Mesothelial cell of epicardium (in vitro differentiated cells): ENCODE results near the gene RTEL1. TPM values are rescaled to one million over a fixed set of nuclear protein-coding genes. Genes with fewer than 3 reads are reported as not detected.
"Not testable (repeated sequence)": the region's sequence is repeated elsewhere in the genome, so short reads cannot be mapped to it uniquely, and the experiment has no call there.

Source experiments
- DNase-seq, 2 experiments: peaks; one replicate each; pipeline ENCODE4 v3.0.0; 2021; ENCODE audit warnings: low spot score in 2 of 2; ENCODE audit not compliant: unreplicated experiment in 2 of 2
- H3K27ac Mint-ChIP-seq: 2 replicates; pipeline ENCODE4 v1.8.0; 2021; ENCODE audit warnings: mixed read lengths
- H3K27me3 Mint-ChIP-seq: 2 replicates; pipeline ENCODE4 v1.8.0; 2021; ENCODE audit warnings: low read depth, mixed read lengths
- H3K36me3 Mint-ChIP-seq: 2 replicates; pipeline ENCODE4 v1.8.0; 2021; ENCODE audit warnings: mixed read lengths
- H3K4me1 Mint-ChIP-seq: 2 replicates; pipeline ENCODE4 v1.8.0; 2021; ENCODE audit warnings: mixed read lengths
- H3K4me3 Mint-ChIP-seq: 2 replicates; pipeline ENCODE4 v1.8.0; 2021; ENCODE audit warnings: mild to moderate bottlenecking, moderate library complexity, mixed read lengths
- H3K9me3 Mint-ChIP-seq: 2 replicates; pipeline ENCODE4 v1.8.0; 2021; ENCODE audit warnings: mixed read lengths
- CTCF ChIP-seq: fragments of 200-600 bp; sonication (generic); IDR thresholded peaks from one replicate; pipeline ENCODE4 v1.5.0; 2021; ENCODE audit warnings: antibody characterized with exemption; ENCODE audit not compliant: unreplicated experiment
- total RNA-seq: library from RNA; stranded (reverse); gene quantifications from 3 replicates; pipeline ENCODE4 v1.2.1, GENCODE V29; 2021

Gene RTEL1
- total RNA-seq, 1 donor from 2014 or later = 38.7 TPM

GRCh38 chr20:63633732-63634131 is 24.4 kb upstream of the RTEL1 start:
- no peaks in the 10 kb centered on the region for H3K27me3 Mint-ChIP-seq
- TF ChIP-seq CTCF = no peak
- no peaks in the 10 kb centered on the region for H3K36me3 Mint-ChIP-seq
- no peaks in the 10 kb centered on the region for H3K9me3 Mint-ChIP-seq
- DNase-seq = no peak
- H3K27ac Mint-ChIP-seq = no peak overlapping the region
- no peak overlapping the region for H3K4me3 Mint-ChIP-seq
- H3K4me1 Mint-ChIP-seq = peaks cover 7% of the 10 kb centered on the region

- DNase-seq = no peak
- no peak for TF ChIP-seq CTCF
- H3K27ac Mint-ChIP-seq = no peak overlapping the region
- no peaks in the 10 kb centered on the region for H3K36me3 Mint-ChIP-seq
- no peak overlapping the region for H3K4me3 Mint-ChIP-seq
- H3K27me3 Mint-ChIP-seq = no peaks in the 10 kb centered on the region
- H3K4me1 Mint-ChIP-seq = peaks cover 5% of the 10 kb centered on the region
- no peaks in the 10 kb centered on the region for H3K9me3 Mint-ChIP-seq
Observed at GRCh38 chr20:63635431-63636141, 22.5 kb upstream of the RTEL1 start.

GRCh38 chr20:63636752-63637628 is 21.1 kb upstream of the RTEL1 start:
- no peaks in the 10 kb centered on the region for H3K36me3 Mint-ChIP-seq
- no peak overlapping the region for H3K4me3 Mint-ChIP-seq
- DNase-seq = no peak
- H3K9me3 Mint-ChIP-seq = no peaks in the 10 kb centered on the region
- TF ChIP-seq CTCF = no peak
- no peaks in the 10 kb centered on the region for H3K27me3 Mint-ChIP-seq
- H3K27ac Mint-ChIP-seq = no peak overlapping the region
- H3K4me1 Mint-ChIP-seq = peaks cover 5% of the 10 kb centered on the region

GRCh38 chr20:63639093-63639975 is 18.8 kb upstream of the RTEL1 start:
- Mint-ChIP-seq H3K9me3 (no peaks in the 10 kb centered on the region), H3K27ac (no peak overlapping the region), H3K36me3 (no peaks in the 10 kb centered on the region), H3K27me3 (no peaks in the 10 kb centered on the region), H3K4me1 (peaks cover 3% of the 10 kb centered on the region), H3K4me3 (no peak overlapping the region)
- DNase-seq = no peak
- TF ChIP-seq CTCF = no peak

GRCh38 chr20:63640086-63640485 is 18.0 kb upstream of the RTEL1 start:
- H3K4me1 Mint-ChIP-seq = peaks cover 5% of the 10 kb centered on the region
- H3K4me3 Mint-ChIP-seq = no peak overlapping the region
- no peak overlapping the region for H3K27ac Mint-ChIP-seq
- H3K9me3 Mint-ChIP-seq = no peaks in the 10 kb centered on the region
- no peak for DNase-seq
- H3K36me3 Mint-ChIP-seq = no peaks in the 10 kb centered on the region
- no peak for TF ChIP-seq CTCF
- no peaks in the 10 kb centered on the region for H3K27me3 Mint-ChIP-seq

- H3K9me3 Mint-ChIP-seq, H3K27ac Mint-ChIP-seq, H3K27me3 Mint-ChIP-seq, DNase-seq, H3K4me3 Mint-ChIP-seq, H3K36me3 Mint-ChIP-seq, H3K4me1 Mint-ChIP-seq: not testable (repeated sequence)
Observed at GRCh38 chr20:63640686-63641085, 17.4 kb upstream of the RTEL1 start.
